ENCODE data around the gene TMEM254. TPM values are rescaled to one million over a fixed set of nuclear protein-coding genes. Genes with fewer than 3 reads are reported as not detected.

Gene TMEM254
- total and polyA plus RNA-seq, 2 experiments from 2014 or later: 21.1 to 21.5 TPM

GRCh38 chr10:80137920-80138319 lies 59.5 kb downstream of the TMEM254 start (continued):
- TF ChIP-seq EZH2 (IDR thresholded peaks at IDR 0.05; ENCODE audit: low read depth, unreplicated experiment) (no peak), JUNB (IDR thresholded peaks at IDR 0.05; ENCODE audit: unreplicated experiment) (no peak), EZH2phosphoT487 (IDR thresholded peaks at IDR 0.05; ENCODE audit: unreplicated experiment) (no peak), ZNF331 (CRISPR knock-in tag; IDR thresholded peaks at IDR 0.05; ENCODE audit: low read depth) (no peak), CREB1 (CRISPR knock-in tag; IDR thresholded peaks at IDR 0.05; ENCODE audit: low read depth) (no peak)
- TF ChIP-seq, protein P1, sequence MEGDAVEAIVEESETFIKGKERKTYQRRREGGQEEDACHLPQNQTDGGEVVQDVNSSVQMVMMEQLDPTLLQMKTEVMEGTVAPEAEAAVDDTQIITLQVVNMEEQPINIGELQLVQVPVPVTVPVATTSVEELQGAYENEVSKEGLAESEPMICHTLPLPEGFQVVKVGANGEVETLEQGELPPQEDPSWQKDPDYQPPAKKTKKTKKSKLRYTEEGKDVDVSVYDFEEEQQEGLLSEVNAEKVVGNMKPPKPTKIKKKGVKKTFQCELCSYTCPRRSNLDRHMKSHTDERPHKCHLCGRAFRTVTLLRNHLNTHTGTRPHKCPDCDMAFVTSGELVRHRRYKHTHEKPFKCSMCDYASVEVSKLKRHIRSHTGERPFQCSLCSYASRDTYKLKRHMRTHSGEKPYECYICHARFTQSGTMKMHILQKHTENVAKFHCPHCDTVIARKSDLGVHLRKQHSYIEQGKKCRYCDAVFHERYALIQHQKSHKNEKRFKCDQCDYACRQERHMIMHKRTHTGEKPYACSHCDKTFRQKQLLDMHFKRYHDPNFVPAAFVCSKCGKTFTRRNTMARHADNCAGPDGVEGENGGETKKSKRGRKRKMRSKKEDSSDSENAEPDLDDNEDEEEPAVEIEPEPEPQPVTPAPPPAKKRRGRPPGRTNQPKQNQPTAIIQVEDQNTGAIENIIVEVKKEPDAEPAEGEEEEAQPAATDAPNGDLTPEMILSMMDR (conservative IDR thresholded peaks at IDR 0.05; ENCODE audit: low read depth in 2 of 2): no peak
- TF ChIP-seq, protein P2, sequence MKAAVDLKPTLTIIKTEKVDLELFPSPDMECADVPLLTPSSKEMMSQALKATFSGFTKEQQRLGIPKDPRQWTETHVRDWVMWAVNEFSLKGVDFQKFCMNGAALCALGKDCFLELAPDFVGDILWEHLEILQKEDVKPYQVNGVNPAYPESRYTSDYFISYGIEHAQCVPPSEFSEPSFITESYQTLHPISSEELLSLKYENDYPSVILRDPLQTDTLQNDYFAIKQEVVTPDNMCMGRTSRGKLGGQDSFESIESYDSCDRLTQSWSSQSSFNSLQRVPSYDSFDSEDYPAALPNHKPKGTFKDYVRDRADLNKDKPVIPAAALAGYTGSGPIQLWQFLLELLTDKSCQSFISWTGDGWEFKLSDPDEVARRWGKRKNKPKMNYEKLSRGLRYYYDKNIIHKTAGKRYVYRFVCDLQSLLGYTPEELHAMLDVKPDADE (IDR thresholded peaks at IDR 0.05): no peak

- H3K4me3 Mint-ChIP-seq: no peak overlapping the region
- H3K4me2 ChIP-seq: no peak overlapping the region
- H3K79me2 ChIP-seq (replicated peaks; ENCODE audit: insufficient read depth): no peaks in the 10 kb centered on the region
- no peaks in the 10 kb centered on the region for H3K36me3 Mint-ChIP-seq (ENCODE audit: low read depth)
- H2AFZ ChIP-seq: no peak overlapping the region
- H3K9me3 Mint-ChIP-seq: no peaks in the 10 kb centered on the region
- DNase-seq (ENCODE audit: low spot score): no peak
- H3K27ac Mint-ChIP-seq: no peak overlapping the region
- peaks cover 7% of the 10 kb centered on the region for H3K4me1 Mint-ChIP-seq
- peaks cover 8% of the 10 kb centered on the region for H3K27me3 Mint-ChIP-seq (ENCODE audit: insufficient read depth, low read depth, poor library complexity)
- H3K36me3 ChIP-seq (ENCODE audit: insufficient read depth): no peaks in the 10 kb centered on the region
- H4K20me1 ChIP-seq (replicated peaks; ENCODE audit: insufficient read depth): no peaks in the 10 kb centered on the region
- ATAC-seq: no peak
- no peaks in the 10 kb centered on the region for H3K9me2 ChIP-seq (ENCODE audit: insufficient read depth)
- H3K4me3 ChIP-seq: no peak overlapping the region
- H3K4me1 ChIP-seq (ENCODE audit: insufficient read depth): no peaks in the 10 kb centered on the region
- H3K27me3 ChIP-seq (ENCODE audit: insufficient read depth): 0 out of 2 replicates have a peak, but pooled peaks cover under 1% of the 10 kb centered on the region
- H3K27ac ChIP-seq (ENCODE audit: low read depth): no peak overlapping the region
- no peaks in the 10 kb centered on the region for H3F3A ChIP-seq (replicated peaks; ENCODE audit: low read depth)
- TF ChIP-seq JUNB (IDR thresholded peaks at IDR 0.05; ENCODE audit: unreplicated experiment): no peak
- no peak for TF ChIP-seq EZH2phosphoT487 (IDR thresholded peaks at IDR 0.05; ENCODE audit: unreplicated experiment)
- TF ChIP-seq ZNF331 (CRISPR knock-in tag; IDR thresholded peaks at IDR 0.05; ENCODE audit: low read depth): no peak
- TF ChIP-seq EZH2 (IDR thresholded peaks at IDR 0.05; ENCODE audit: low read depth, unreplicated experiment): no peak
- no peak for TF ChIP-seq POLR2AphosphoS5 (IDR thresholded peaks at IDR 0.05; ENCODE audit: low read depth)
- no peak for TF ChIP-seq REST (IDR thresholded peaks at IDR 0.05; ENCODE audit: unreplicated experiment)
- TF ChIP-seq STAT1 (IDR thresholded peaks at IDR 0.05; ENCODE audit: unreplicated experiment): no peak
- no peak for TF ChIP-seq CREB1 (CRISPR knock-in tag; IDR thresholded peaks at IDR 0.05; ENCODE audit: low read depth)
- no peak for TF ChIP-seq NANOG (IDR thresholded peaks at IDR 0.05; ENCODE audit: borderline replicate concordance)
- TF ChIP-seq ZNF114 (CRISPR knock-in tag; IDR thresholded peaks at IDR 0.05): no peak
- TF ChIP-seq, protein P2 (IDR thresholded peaks at IDR 0.05): no peak
Observed at GRCh38 chr10:80139265-80139664, 60.8 kb downstream of the TMEM254 start.
